ENCODE measurements around the gene TANGO6. TPM values are rescaled to one million over a fixed set of nuclear protein-coding genes. Genes with fewer than 3 reads are reported as not detected.
"Not testable (repeated sequence)": the region's sequence is repeated elsewhere in the genome, so short reads cannot be mapped to it uniquely, and the experiment has no call there.

The TANGO6 gene
- polyA plus RNA-seq, 1 experiment = 14.6 TPM

GRCh38 chr16:69123910-69124309 lies 280.6 kb downstream of the TANGO6 start:
- H3K27me3 ChIP-seq (ENCODE audit: control insufficient read depth, insufficient read depth, low read length) = no peaks in the 10 kb centered on the region
- no peak overlapping the region for H3K4me3 ChIP-seq (ENCODE audit: low read depth, low read length)
- POLR2A ChIA-PET = interaction anchor here (0.6 kb wide), 1 partner anchor 171 kb away, joined by 3 read pairs; no protein-coding TSS in a partner anchor
- peaks cover 13% of the 10 kb centered on the region for H3K36me3 ChIP-seq (ENCODE audit: control insufficient read depth, insufficient read depth, low read length)
- CTCF ChIA-PET = interaction anchor here (0.6 to 16.2 kb wide), 27 partner anchors 9 to 603 kb away, joined by 3 to 146 read pairs (median 4); partner anchors contain the start of genes CHTF8, HAS3 and UTP4
- no peak for DNase-seq (ENCODE audit: low read depth)
- TF ChIP-seq, protein P1, sequence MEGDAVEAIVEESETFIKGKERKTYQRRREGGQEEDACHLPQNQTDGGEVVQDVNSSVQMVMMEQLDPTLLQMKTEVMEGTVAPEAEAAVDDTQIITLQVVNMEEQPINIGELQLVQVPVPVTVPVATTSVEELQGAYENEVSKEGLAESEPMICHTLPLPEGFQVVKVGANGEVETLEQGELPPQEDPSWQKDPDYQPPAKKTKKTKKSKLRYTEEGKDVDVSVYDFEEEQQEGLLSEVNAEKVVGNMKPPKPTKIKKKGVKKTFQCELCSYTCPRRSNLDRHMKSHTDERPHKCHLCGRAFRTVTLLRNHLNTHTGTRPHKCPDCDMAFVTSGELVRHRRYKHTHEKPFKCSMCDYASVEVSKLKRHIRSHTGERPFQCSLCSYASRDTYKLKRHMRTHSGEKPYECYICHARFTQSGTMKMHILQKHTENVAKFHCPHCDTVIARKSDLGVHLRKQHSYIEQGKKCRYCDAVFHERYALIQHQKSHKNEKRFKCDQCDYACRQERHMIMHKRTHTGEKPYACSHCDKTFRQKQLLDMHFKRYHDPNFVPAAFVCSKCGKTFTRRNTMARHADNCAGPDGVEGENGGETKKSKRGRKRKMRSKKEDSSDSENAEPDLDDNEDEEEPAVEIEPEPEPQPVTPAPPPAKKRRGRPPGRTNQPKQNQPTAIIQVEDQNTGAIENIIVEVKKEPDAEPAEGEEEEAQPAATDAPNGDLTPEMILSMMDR (IDR thresholded peaks at IDR 0.05; ENCODE audit: insufficient read depth, low read depth, low read length) = peak; percentile 56

- H3K36me3 ChIP-seq (ENCODE audit: control insufficient read depth, insufficient read depth, low read length); H3K27me3 ChIP-seq (ENCODE audit: control insufficient read depth, insufficient read depth, low read length); DNase-seq (ENCODE audit: low read depth); H3K4me3 ChIP-seq (ENCODE audit: low read depth, low read length): not testable (repeated sequence)
- ChIA-PET CTCF (interaction anchor here (0.6 to 16.2 kb wide), 25 partner anchors 10 to 603 kb away, joined by 3 to 146 read pairs (median 4); partner anchors contain the start of gene HAS3), POLR2A (interaction anchor here (0.6 kb wide), 1 partner anchor 172 kb away, joined by 3 read pairs; no protein-coding TSS in a partner anchor)
These were observed 281.1 kb downstream of the TANGO6 start for GRCh38 chr16:69124406-69124805.

GRCh38 chr16:69124961-69125360 lies 281.6 kb downstream of the TANGO6 start:
- H3K4me3 ChIP-seq (ENCODE audit: low read depth, low read length); DNase-seq (ENCODE audit: low read depth); POLR2A ChIA-PET; H3K36me3 ChIP-seq (ENCODE audit: control insufficient read depth, insufficient read depth, low read length); H3K27me3 ChIP-seq (ENCODE audit: control insufficient read depth, insufficient read depth, low read length): not testable (repeated sequence)
- CTCF ChIA-PET = interaction anchor here (0.8 to 16.2 kb wide), 17 partner anchors 11 to 604 kb away, joined by 3 to 146 read pairs (median 6); partner anchors contain the start of gene HAS3

- Histone ChIP-seq H3K36me3 (ENCODE audit: control insufficient read depth, insufficient read depth, low read length) (no peaks in the 10 kb centered on the region), H3K27me3 (ENCODE audit: control insufficient read depth, insufficient read depth, low read length) (no peaks in the 10 kb centered on the region), H3K4me3 (ENCODE audit: low read depth, low read length) (no peak overlapping the region)
- CTCF ChIA-PET = interaction anchor here (3.6 to 16.2 kb wide), 2 partner anchors 12 to 227 kb away, joined by 34 to 146 read pairs; no protein-coding TSS in a partner anchor
- POLR2A ChIA-PET = no interaction called here
- no peak for DNase-seq (ENCODE audit: low read depth)
- TF ChIP-seq, protein P1 (IDR thresholded peaks at IDR 0.05; ENCODE audit: insufficient read depth, low read depth, low read length) = no peak
These were observed 282.9 kb downstream of the TANGO6 start for GRCh38 chr16:69126221-69126620.

DNA sequence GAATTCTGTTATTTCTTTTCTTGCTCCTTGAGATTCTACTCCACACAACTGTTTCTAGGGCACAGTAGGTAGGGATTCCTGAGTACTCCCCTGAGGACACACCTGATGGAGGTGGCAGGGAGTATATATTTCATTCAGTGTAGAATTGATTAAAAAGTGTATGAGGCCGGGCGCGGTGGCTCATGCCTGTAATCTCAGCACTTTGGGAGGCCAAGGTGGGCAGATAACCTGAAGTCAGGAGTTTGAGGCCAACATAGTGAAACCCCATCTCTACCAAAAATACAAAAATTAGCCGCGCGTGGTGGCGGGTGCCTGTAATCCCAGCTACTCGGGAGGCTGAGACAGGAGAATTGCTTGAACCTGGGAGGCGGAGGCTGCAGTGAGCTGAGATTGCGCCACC lies 283.5 kb downstream of the TANGO6 start:
- H3K36me3 ChIP-seq (ENCODE audit: control insufficient read depth, insufficient read depth, low read length); H3K27me3 ChIP-seq (ENCODE audit: control insufficient read depth, insufficient read depth, low read length); POLR2A ChIA-PET; DNase-seq (ENCODE audit: low read depth); H3K4me3 ChIP-seq (ENCODE audit: low read depth, low read length): not testable (repeated sequence)
- CTCF ChIA-PET = interaction anchor here (16.2 kb wide), 1 partner anchor 227 kb away, joined by 146 read pairs; no protein-coding TSS in a partner anchor

DNA sequence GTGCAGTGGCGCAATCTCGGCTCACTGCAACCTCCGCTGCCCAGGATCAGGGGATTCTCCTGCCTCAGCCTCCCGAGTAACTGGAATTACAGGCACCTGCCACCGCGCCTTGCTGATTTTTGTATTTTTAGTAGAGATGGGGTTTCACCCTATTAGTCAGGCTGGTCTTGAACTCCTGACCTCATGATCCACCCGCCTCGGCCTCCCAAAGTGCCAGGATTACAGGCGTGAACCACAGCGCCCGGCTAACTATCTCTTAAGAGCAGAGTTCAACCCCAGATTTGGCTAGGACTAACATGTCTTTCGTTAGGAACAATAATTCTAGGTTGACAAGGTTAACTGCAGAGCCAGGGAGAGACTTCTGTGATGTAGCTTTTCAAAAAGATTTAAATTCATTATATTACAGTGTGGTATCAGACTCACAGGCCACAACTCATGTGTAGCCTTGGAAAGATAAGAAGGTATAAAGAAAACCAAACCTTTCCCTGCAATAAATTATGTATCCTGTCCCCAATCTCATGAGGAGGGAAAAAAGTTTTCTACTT lies 284.7 kb downstream of the TANGO6 start:
- ChIA-PET CTCF (interaction anchor here (0.7 to 16.2 kb wide), 2 partner anchors 159 to 228 kb away, joined by 3 to 146 read pairs; no protein-coding TSS in a partner anchor), POLR2A (interaction anchor here (0.6 kb wide), 1 partner anchor 144 kb away, joined by 3 read pairs; no protein-coding TSS in a partner anchor)
- Histone ChIP-seq H3K36me3 (ENCODE audit: control insufficient read depth, insufficient read depth, low read length) (no peaks in the 10 kb centered on the region), H3K4me3 (ENCODE audit: low read depth, low read length) (no peak overlapping the region), H3K27me3 (ENCODE audit: control insufficient read depth, insufficient read depth, low read length) (no peaks in the 10 kb centered on the region)
- TF ChIP-seq, protein P1 (IDR thresholded peaks at IDR 0.05; ENCODE audit: insufficient read depth, low read depth, low read length) = no peak
- DNase-seq (ENCODE audit: low read depth) = no peak

Measured in BJ (cell line).